ENCODE results near the gene NCAPH2.

The NCAPH2 gene

GRCh38 chr22:50548921-50549790 lies 41.1 kb downstream of the NCAPH2 start:
- no peak overlapping the region for H3K4me3 ChIP-seq (ENCODE audit: low read length)
- DNase-seq (ENCODE audit: low read depth) = no peak
- TF ChIP-seq, protein P1, sequence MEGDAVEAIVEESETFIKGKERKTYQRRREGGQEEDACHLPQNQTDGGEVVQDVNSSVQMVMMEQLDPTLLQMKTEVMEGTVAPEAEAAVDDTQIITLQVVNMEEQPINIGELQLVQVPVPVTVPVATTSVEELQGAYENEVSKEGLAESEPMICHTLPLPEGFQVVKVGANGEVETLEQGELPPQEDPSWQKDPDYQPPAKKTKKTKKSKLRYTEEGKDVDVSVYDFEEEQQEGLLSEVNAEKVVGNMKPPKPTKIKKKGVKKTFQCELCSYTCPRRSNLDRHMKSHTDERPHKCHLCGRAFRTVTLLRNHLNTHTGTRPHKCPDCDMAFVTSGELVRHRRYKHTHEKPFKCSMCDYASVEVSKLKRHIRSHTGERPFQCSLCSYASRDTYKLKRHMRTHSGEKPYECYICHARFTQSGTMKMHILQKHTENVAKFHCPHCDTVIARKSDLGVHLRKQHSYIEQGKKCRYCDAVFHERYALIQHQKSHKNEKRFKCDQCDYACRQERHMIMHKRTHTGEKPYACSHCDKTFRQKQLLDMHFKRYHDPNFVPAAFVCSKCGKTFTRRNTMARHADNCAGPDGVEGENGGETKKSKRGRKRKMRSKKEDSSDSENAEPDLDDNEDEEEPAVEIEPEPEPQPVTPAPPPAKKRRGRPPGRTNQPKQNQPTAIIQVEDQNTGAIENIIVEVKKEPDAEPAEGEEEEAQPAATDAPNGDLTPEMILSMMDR (IDR thresholded peaks at IDR 0.05; ENCODE audit: insufficient read depth, low read depth, low read length, missing control alignments) = no peak

- TF ChIP-seq, protein P1 (IDR thresholded peaks at IDR 0.05; ENCODE audit: insufficient read depth, low read depth, low read length, missing control alignments) = no peak
- no peak for DNase-seq (ENCODE audit: low read depth)
- H3K4me3 ChIP-seq (ENCODE audit: low read length) = no peak overlapping the region
Observed at GRCh38 chr22:50550395-50550794, 42.4 kb downstream of the NCAPH2 start.

DNA sequence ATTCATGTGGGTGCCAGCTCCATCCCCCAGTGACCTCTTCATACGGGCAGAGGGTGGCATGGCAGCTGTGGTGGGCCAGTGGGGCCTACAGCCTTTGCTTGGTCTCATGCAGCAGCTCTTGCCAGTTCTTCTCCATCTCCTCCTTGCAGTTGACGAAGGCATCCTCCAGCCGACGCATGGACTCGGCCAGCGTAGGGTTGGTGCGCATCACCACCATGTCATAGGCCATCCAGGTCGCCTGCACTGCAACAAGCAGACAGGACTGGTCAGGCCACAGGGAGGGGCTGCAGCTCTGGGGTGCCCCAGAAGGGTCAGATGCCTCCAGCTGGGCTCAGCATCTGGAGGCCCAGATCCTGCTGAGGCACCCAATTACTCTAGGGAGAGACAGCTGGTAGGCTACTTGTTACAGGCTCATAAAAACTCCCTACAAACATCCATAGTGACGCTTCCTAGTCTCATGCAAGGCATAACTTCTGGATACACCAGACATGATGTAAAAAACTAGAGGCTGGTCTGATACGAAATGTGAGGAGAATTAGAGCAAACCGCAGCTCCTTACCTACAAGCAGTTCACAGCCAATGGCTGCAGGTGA lies 43.2 kb downstream of the NCAPH2 start:
- no peak overlapping the region for H3K4me3 ChIP-seq (ENCODE audit: low read length)
- TF ChIP-seq, protein P1 (IDR thresholded peaks at IDR 0.05; ENCODE audit: insufficient read depth, low read depth, low read length, missing control alignments) = no peak
- DNase-seq (ENCODE audit: low read depth) = no peak

DNA sequence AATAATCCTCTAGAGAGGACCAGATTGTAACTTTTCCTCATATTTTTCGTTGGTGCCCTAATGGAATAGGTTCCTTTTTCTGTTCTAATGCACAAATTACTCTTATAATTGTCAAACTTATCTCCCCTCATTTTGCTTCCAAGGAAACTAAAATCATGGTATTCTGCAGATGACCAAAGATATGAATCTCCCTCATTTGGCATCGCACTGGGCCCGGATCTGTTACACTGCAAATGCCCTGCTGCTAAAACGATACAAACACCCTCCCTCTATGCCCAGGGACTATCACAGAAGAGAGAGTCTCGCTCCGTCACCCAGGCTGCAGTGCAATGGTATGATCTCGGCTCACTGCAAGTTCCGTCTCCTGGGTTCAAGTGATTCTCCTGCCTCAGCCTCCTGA lies 45.3 kb downstream of the NCAPH2 start:
- H3K4me3 ChIP-seq (ENCODE audit: low read length) = no peak overlapping the region
- DNase-seq (ENCODE audit: low read depth) = no peak
- TF ChIP-seq, protein P1 (IDR thresholded peaks at IDR 0.05; ENCODE audit: insufficient read depth, low read depth, low read length, missing control alignments) = no peak

GRCh38 chr22:50556703-50557102 lies 48.7 kb downstream of the NCAPH2 start:
- no peak overlapping the region for H3K4me3 ChIP-seq (ENCODE audit: low read length)
- TF ChIP-seq, protein P1 (IDR thresholded peaks at IDR 0.05; ENCODE audit: insufficient read depth, low read depth, low read length, missing control alignments) = no peak
- DNase-seq (ENCODE audit: low read depth) = no peak

- no peak overlapping the region for H3K4me3 ChIP-seq (ENCODE audit: low read length)
- peak; percentile 74 for DNase-seq (ENCODE audit: low read depth)
- TF ChIP-seq, protein P1 (IDR thresholded peaks at IDR 0.05; ENCODE audit: insufficient read depth, low read depth, low read length, missing control alignments) = no peak
Observed at GRCh38 chr22:50560034-50560433, 52.0 kb downstream of the NCAPH2 start.
